Mucosa of descending colon (tissue), 3 donors: Measurements from ENCODE around the gene RAB4B. TPM values are rescaled to one million over a fixed set of nuclear protein-coding genes. Genes with fewer than 3 reads are reported as not detected.
"Not testable (repeated sequence)": the region's sequence is repeated elsewhere in the genome, so short reads cannot be mapped to it uniquely, and the experiment has no call there.

ENCODE experiments used
- ATAC-seq: fragments of 200-7000 bp; cut with Tn5 transposase; one replicate; pipeline ENCODE4 v1.9.1; 2020; ENCODE audit warnings: mild to moderate bottlenecking, moderate library complexity
- DNase-seq, 3 donors: peaks; one replicate each; pipeline ENCODE4 v3.0.0-alpha.2; 2020
- H3K36me3 ChIP-seq: fragments of 200-600 bp; one replicate; pipeline ENCODE4 v1.8.0; 2021; ENCODE audit warnings: low read depth, mild to moderate bottlenecking
- H3K4me1 ChIP-seq: fragments of 200-600 bp; one replicate; pipeline ENCODE4 v1.8.0; 2021; ENCODE audit warnings: low read depth, mild to moderate bottlenecking
- H3K4me3 ChIP-seq: fragments of 200-600 bp; one replicate; pipeline ENCODE4 v1.8.0; 2021; ENCODE audit warnings: mild to moderate bottlenecking
- H3K9me3 ChIP-seq: fragments of 200-600 bp; one replicate; pipeline ENCODE4 v1.8.0; 2021; ENCODE audit warnings: mild to moderate bottlenecking
- CTCF ChIP-seq: fragments of 200-600 bp; IDR thresholded peaks from one replicate; pipeline ENCODE4 v1.8.0; 2022; ENCODE audit warnings: antibody characterized with exemption, mild to moderate bottlenecking
- intact Hi-C, 2 donors: fragments of 100-400 bp; cut with DNase I in 1 of 2; cut with micrococcal nuclease in 1 of 2; formaldehyde crosslinking; loops; one replicate each; pipeline versions ENCODE4 v1.11.0 to v1.11.1; 2022; cut with DNase I, micrococcal nuclease
- total RNA-seq, 3 donors: library from RNA; stranded (reverse); fragmentation: NEBNext Ultra II Directional in 2 of 3; extraction: Animal tissue kit (Norgen Biotek cat#: 25700) in 2 of 3; gene quantifications; one replicate each; pipeline versions ENCODE4 v1.2.1 to v1.2.4, GENCODE V29; 2021 to 2023
- donor health status: DM: no; HTN: no; CAD: no; lungs with moderate emphysema.
- donor health status: DM: no; HTN: no; CAD: no.
- donor health status: DM: no; HTN: yes; CAD: no.

Gene RAB4B
- total RNA-seq, 3 donors from 2014 or later, result 46.9 to 68.1 (median 61.0) TPM

GRCh38 chr19:40826312-40826698 lies 48.3 kb downstream of the RAB4B start:
- DNase-seq, H3K9me3 ChIP-seq, H3K4me3 ChIP-seq, ATAC-seq, H3K36me3 ChIP-seq, H3K4me1 ChIP-seq, intact Hi-C loops: not testable (repeated sequence)

DNA sequence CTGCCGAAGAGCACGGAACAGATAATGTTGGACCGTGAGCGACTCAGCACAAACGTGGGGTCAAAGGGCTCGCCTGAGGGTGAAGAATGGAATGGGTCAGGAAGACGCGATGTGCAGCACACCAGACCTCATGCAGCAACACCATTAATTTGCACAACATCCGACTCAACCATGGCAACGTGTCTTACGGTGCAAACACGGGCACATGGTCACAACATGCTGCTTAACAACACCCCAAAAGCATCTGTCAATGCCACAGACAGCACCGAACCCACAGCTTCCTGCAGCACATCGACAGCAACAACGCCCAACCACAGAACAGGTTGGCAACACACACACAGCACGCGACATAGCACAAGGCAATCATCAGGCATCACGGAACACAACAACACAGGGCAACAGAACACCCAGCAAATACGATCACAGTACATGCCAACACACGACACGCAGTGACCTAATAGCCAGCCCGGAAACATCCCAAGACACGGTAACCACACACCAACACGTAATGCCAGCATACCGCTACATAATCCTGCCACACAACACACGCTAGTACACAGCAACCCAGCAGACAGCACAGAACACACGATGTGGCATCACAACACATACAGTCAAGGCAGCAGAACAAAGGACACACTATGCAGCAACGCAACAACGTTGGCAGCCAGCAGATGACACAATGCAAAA lies 48.8 kb downstream of the RAB4B start:
- peak; percentile 32 for ATAC-seq
- H3K9me3 ChIP-seq, intact Hi-C loops, H3K36me3 ChIP-seq, H3K4me3 ChIP-seq, DNase-seq: not testable (repeated sequence)
- peaks cover 13% of the 10 kb centered on the region for H3K4me1 ChIP-seq

DNA sequence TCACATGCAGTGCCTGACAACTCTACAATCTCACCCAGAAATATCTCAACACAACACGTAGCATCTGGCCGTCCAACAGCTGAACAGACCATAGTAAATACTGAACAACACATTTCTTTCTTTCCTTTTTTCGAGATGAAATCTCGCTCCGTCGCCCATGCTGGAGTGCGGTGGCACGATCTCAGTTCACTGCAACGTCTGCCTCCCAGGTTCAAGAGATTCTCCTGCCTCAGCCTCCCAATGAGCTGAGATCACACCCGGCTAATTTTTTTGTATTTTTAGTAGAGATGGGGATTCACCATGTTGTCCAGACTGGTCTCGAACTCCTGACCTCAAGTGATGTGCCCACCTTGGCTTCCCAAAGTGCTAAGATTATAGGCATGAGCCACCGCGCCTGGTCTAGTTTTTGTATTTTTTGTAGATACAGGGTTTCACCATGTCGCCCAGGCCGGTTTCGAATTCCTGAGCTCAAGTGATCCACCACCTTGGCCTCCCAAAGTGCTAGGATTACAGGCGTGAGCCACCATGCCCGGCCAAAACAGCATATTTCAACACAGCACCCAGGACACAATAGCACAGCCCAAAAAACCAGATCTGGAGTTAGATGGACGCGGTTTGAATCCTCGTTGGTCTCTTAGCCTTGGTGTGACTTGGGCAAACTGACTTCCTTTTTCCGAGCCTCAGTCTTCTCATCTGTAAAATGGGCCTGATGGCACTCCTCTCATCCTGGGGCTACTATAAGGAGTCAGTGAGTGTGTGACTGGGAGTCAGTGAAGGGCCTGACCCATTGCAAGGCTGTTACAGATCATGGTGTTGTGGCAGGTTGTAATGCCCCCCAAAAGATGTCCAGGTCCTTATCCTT lies 49.6 kb downstream of the RAB4B start:
- no peaks in the 10 kb centered on the region for H3K36me3 ChIP-seq
- H3K4me1 ChIP-seq, result peaks cover 12% of the 10 kb centered on the region
- intact Hi-C loops, result no loop called here
- ATAC-seq, result no peak
- no peak for DNase-seq
- H3K4me3 ChIP-seq, result no peak overlapping the region
- TF ChIP-seq CTCF, result no peak
- H3K9me3 ChIP-seq, result no peaks in the 10 kb centered on the region

DNA sequence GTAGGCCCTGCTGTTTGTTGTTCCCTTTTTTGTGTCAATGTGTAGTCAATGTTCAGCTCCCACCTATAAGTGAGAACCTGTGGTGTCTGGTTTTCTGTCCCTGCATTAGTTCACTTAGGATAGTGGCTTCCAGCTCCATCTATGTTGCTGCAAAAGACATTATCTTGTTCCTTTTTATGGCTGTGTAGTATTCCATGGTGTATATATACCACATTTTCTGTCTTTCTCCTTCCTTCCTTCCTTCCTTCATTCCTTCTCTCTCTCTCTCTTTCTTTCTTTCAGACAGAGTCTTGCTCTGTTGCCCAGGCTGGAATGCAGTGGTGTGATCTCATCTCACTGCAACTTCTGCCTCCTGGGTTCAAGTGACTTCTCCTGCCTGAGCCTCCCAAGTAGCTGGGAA lies 51.2 kb downstream of the RAB4B start:
- Histone ChIP-seq H3K4me1 (peaks cover 10% of the 10 kb centered on the region), H3K4me3 (no peak overlapping the region), H3K9me3 (no peaks in the 10 kb centered on the region), H3K36me3 (no peaks in the 10 kb centered on the region)
- no peak for DNase-seq
- intact Hi-C loops, result no loop called here
- TF ChIP-seq CTCF, result no peak
- no peak for ATAC-seq

GRCh38 chr19:40830741-40831140 lies 52.7 kb downstream of the RAB4B start:
- intact Hi-C loops, H3K36me3 ChIP-seq, DNase-seq, ATAC-seq, H3K4me3 ChIP-seq, H3K9me3 ChIP-seq: not testable (repeated sequence)
- peaks cover 10% of the 10 kb centered on the region for H3K4me1 ChIP-seq

DNA sequence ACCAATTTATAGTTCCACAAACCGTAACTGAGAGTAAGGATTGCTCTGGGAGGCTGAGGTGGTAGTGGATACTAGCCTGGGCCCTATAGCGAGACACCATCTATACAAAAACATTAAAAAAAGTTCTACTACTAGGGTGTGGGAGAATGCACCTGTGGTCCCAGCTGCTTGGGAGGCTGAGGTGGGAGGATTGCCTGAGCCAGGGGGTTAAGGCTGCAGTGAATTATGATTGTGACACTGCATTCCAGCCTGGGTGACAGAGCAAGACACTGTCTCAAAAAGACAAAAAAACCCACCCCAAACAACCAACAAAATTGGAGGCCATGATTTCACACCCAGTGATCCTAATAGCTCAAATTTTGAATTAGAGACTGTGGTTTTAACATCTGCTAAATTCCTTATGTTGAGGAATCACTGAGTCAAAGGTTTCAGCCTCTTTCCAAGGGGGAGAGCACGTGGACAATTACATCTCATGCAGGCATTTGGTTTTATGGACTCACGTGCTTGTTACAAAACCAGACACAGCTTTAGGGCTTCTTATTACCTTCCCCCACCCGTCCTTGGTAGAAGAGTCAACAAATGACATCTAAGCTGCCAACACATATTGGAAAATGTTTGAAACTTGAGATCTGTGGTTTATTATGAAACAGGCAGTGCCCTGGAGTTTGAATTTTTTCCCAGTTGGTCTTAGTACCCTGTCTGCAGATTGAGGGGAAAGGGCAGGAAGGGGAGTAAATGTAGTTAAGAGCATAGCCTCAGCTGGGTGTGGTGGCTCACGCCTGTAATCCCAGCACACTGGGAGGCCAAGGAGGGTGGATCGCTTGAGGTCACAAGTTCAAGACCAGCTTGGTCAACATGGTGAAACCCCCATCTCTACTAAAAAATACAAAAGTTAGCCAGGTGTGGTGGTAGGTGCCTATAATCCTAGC lies 53.7 kb downstream of the RAB4B start:
- Histone ChIP-seq H3K4me1 (peaks cover 10% of the 10 kb centered on the region), H3K36me3 (no peaks in the 10 kb centered on the region), H3K9me3 (no peaks in the 10 kb centered on the region), H3K4me3 (no peak overlapping the region)
- DNase-seq (peak in 1 of 3 donors; percentile 72), ATAC-seq (peak; percentile 91)
- TF ChIP-seq CTCF, result no peak
- intact Hi-C loops, result no loop called here

DNA sequence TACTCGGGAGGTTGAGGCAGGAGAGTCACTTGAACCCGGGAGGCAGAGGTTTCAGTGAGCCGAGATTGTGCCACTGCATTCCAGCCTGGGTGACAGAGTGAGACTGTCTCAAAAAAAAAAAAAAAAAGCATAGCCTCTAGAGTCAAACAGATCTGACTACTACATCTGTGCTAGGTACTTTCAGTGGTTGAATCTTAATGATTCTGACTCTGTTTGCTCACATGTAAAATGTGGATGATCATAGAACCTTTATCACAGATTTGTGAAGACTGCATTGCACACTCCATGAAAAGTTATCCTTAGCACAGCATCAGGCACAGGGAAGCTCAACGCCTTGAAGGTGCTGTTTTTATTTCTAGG lies 54.4 kb downstream of the RAB4B start:
- H3K9me3 ChIP-seq, H3K4me3 ChIP-seq, intact Hi-C loops, H3K36me3 ChIP-seq, DNase-seq: not testable (repeated sequence)
- peaks cover 10% of the 10 kb centered on the region for H3K4me1 ChIP-seq
- peak; percentile 5 for ATAC-seq

- H3K36me3 ChIP-seq, DNase-seq, H3K4me3 ChIP-seq, H3K9me3 ChIP-seq, intact Hi-C loops: not testable (repeated sequence)
- peaks cover 10% of the 10 kb centered on the region for H3K4me1 ChIP-seq
- peak; percentile 21 for ATAC-seq
These were observed 55.9 kb downstream of the RAB4B start for GRCh38 chr19:40833728-40834533.
